Omental fat pad (tissue), 4 donors: ENCODE measurements around the gene ZC3H15. TPM values are rescaled to one million over a fixed set of nuclear protein-coding genes. Genes with fewer than 3 reads are reported as not detected.
"Not testable (repeated sequence)": the region's sequence is repeated elsewhere in the genome, so short reads cannot be mapped to it uniquely, and the experiment has no call there.

Experiments
- ATAC-seq: fragments of 150-250 bp; one replicate; pipeline ENCODE4 v1.9.1; 2016; ENCODE audit warnings: mild to moderate bottlenecking, moderate library complexity; ENCODE audit not compliant: low FRiP score
- DNase-seq: peaks from one replicate; pipeline ENCODE4 v3.0.0-alpha.2; 2019; ENCODE audit warnings: low spot score
- CTCF ChIP-seq, 3 donors: fragments of 450-650 bp; IDR thresholded peaks; one replicate each; pipeline ENCODE4 v1.5.1; 2016 to 2017; ENCODE audit warnings: antibody characterized with exemption in 3 of 3, mild to moderate bottlenecking in 3 of 3, moderate library complexity in 2 of 3
- total RNA-seq, 4 donors: library from RNA; depleted of rRNA; stranded (reverse); fragments of >200 nt; gene quantifications; one replicate each; pipeline ENCODE4 v1.1.0, GENCODE V29; 2016

Gene ZC3H15
- total RNA-seq, 4 donors from 2014 or later: 47.3 to 115 (median 58.5) TPM

GRCh38 chr2:186455613-186456012 lies 30.4 kb upstream of the ZC3H15 start:
- TF ChIP-seq CTCF (IDR thresholded peaks at IDR 0.05): no peak
- no peak for ATAC-seq
- no peak for DNase-seq

- no peak for ATAC-seq
- TF ChIP-seq CTCF (IDR thresholded peaks at IDR 0.05): no peak
- no peak for DNase-seq
These were observed 29.1 kb upstream of the ZC3H15 start for GRCh38 chr2:186456941-186457340.

GRCh38 chr2:186457908-186458307 lies 28.2 kb upstream of the ZC3H15 start:
- no peak for ATAC-seq
- DNase-seq: no peak
- TF ChIP-seq CTCF (IDR thresholded peaks at IDR 0.05): no peak

- no peak for TF ChIP-seq CTCF (IDR thresholded peaks at IDR 0.05)
- ATAC-seq (no peak), DNase-seq (no peak)
These were observed 27.1 kb upstream of the ZC3H15 start for GRCh38 chr2:186459009-186459408.

- TF ChIP-seq CTCF (IDR thresholded peaks at IDR 0.05): no peak
- ATAC-seq (no peak), DNase-seq (no peak)
These were observed 25.6 kb upstream of the ZC3H15 start for GRCh38 chr2:186460465-186460864.

GRCh38 chr2:186466743-186467142 lies 19.3 kb upstream of the ZC3H15 start:
- ATAC-seq (no peak), DNase-seq (no peak)
- no peak for TF ChIP-seq CTCF (IDR thresholded peaks at IDR 0.05)

GRCh38 chr2:186467421-186467820 lies 18.6 kb upstream of the ZC3H15 start:
- ATAC-seq: no peak
- no peak for TF ChIP-seq CTCF (IDR thresholded peaks at IDR 0.05)

GRCh38 chr2:186472722-186473493 lies 13.2 kb upstream of the ZC3H15 start:
- not testable (repeated sequence) for ATAC-seq, DNase-seq

More at GRCh38 chr2:186467421-186467820, 18.6 kb upstream of the ZC3H15 start:
- DNase-seq: no peak

GRCh38 chr2:186474239-186474638 lies 11.8 kb upstream of the ZC3H15 start:
- ATAC-seq, DNase-seq: not testable (repeated sequence)
